H1 (cell line): ENCODE data around the gene POLR2L. TPM values are rescaled to one million over a fixed set of nuclear protein-coding genes. Genes with fewer than 3 reads are reported as not detected.

Source experiments
- KDM5A ChIP-seq: fragments of 200-600 bp; IDR thresholded peaks from 2 replicates; pipeline ENCODE4 v1.7.1; 2012; ENCODE audit warnings: mild to moderate bottlenecking, low read length, inconsistent platforms, mixed read lengths
- PHF8 ChIP-seq: fragments of 200-600 bp; sonication (generic); conservative IDR thresholded peaks from 2 replicates; pipeline ENCODE4 v1.7.1; 2012; ENCODE audit warnings: low read depth, mild to moderate bottlenecking, inconsistent platforms, low read length, moderate library complexity
- RXRA ChIP-seq: IDR thresholded peaks from 2 replicates; pipeline ENCODE4 v1.6.1; 2011; ENCODE audit warnings: low read depth, mild to moderate bottlenecking, low read length, moderate library complexity; ENCODE audit not compliant: insufficient read depth
- SIRT6 ChIP-seq: IDR thresholded peaks from one replicate; pipeline ENCODE4 v1.7.1; 2012; ENCODE audit warnings: low read length, inconsistent platforms
- polyA plus RNA-seq, 7 experiments: library from polyadenylated mRNA; depleted of rRNA in 3 of 7; stranded (reverse) in 5 of 7; unstranded in 2 of 7; fragments of >200 nt in 5 of 7; fragments of 200-250 nt in 2 of 7; gene quantifications; 1 replicate in 5 of 7; 2 replicates in 1 of 7; 4 replicates in 1 of 7; pipeline versions ENCODE4 v1.2.1 to v1.2.3, GENCODE V29; 2011 to 2013; ENCODE audit warnings: missing spikeins in 2 of 7, mixed read lengths in 2 of 7
- total RNA-seq: library from RNA; stranded (reverse); fragmentation: NEBNext Ultra II Directional; extraction: Animal tissue kit (Norgen Biotek cat#: 25700); gene quantifications from 2 replicates; pipeline ENCODE4 v1.2.1, GENCODE V29; 2021
- TF ChIP-seq, protein P1 (sequence below): IDR thresholded peaks from 2 replicates; pipeline ENCODE4 v1.6.1; 2012; ENCODE audit warnings: inconsistent platforms
- TF ChIP-seq, protein P2 (sequence below): IDR thresholded peaks from 2 replicates; pipeline ENCODE4 v1.6.1; 2012; ENCODE audit warnings: inconsistent platforms

POLR2L gene
- total and polyA plus RNA-seq, 2 of the 8 experiments (the other 6 are each of a cell fraction or from before 2014, with no cell fraction given) = 140 to 151 TPM

DNA sequence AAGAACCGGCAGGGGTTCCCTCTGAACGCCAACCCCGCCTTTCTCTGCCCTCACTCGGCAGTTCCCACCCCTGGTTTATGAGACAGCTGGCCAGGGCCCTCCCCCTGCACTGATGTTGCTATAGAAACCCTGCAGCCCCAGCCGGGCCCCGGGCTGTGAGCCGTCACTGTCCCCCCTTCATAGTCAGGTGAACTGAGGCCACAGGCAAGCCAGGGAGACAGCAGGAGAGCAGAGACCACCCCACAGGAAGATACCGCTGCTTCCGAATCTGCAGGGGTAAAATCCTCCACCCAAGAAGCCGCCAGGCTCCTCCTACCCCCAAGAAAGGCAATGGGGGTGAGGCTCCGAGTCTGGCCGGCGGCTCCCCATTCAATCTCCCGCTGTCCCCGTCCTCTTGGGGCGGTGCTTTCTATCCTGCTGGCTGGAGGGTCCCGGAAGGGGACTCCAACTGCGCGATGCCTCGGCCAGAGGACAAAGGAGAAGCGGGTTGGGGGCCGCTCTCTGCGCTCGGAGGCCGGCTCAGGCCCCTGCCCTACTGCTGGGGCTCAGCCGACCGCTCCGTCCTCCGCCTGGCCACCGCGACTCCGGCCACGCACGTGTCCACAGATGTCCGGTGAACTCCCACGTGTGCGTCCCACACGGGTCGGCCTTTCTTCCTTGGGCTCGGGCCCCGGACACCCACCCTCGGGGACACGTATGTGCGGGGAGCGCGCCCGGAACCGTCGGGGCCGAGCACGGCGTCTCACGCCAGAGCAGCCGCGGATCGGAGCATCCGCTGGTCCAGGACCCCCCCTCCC lies 44.8 kb downstream of the POLR2L start (continued):
- TF ChIP-seq SIRT6 (no peak), RXRA (no peak), KDM5A (no peak), PHF8 (no peak)
- TF ChIP-seq, protein P1, sequence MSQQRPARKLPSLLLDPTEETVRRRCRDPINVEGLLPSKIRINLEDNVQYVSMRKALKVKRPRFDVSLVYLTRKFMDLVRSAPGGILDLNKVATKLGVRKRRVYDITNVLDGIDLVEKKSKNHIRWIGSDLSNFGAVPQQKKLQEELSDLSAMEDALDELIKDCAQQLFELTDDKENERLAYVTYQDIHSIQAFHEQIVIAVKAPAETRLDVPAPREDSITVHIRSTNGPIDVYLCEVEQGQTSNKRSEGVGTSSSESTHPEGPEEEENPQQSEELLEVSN = no peak
- TF ChIP-seq, protein P2, sequence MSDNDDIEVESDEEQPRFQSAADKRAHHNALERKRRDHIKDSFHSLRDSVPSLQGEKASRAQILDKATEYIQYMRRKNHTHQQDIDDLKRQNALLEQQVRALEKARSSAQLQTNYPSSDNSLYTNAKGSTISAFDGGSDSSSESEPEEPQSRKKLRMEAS = 0 out of 2 replicates have a peak, but pooled peaks have one; percentile 56
